GM12878 (cell line): Measurements from ENCODE around the gene C21orf58.

Source experiments
- BRCA1 ChIP-seq: IDR thresholded peaks from 2 replicates; pipeline ENCODE4 v1.6.1; 2011; ENCODE audit warnings: low read depth, low read length, improper control_type of control experiment
- EZH2 ChIP-seq: IDR thresholded peaks from 2 replicates; pipeline ENCODE4 v1.6.1; 2012; ENCODE audit warnings: low read depth, mild to moderate bottlenecking, control low read depth, inconsistent platforms, low read length, borderline replicate concordance; ENCODE audit not compliant: control insufficient read depth

GRCh38 chr21:46345861-46346260 is 22.2 kb upstream of the C21orf58 start:
- TF ChIP-seq BRCA1 = no peak
- no peak for TF ChIP-seq EZH2
